Measurements from ENCODE around the gene TLK2. TPM values are rescaled to one million over a fixed set of nuclear protein-coding genes. Genes with fewer than 3 reads are reported as not detected.
"Not testable (repeated sequence)": the region's sequence is repeated elsewhere in the genome, so short reads cannot be mapped to it uniquely, and the experiment has no call there.

TLK2 gene
- total RNA-seq, 6 experiments from 2014 or later = 29.0 to 40.9 (median 38.6) TPM

- TF ChIP-seq CTCF (IDR thresholded peaks at IDR 0.05) = no peak
- Mint-ChIP-seq H3K4me3 (no peak overlapping the region), H3K36me3 (ENCODE audit: low read depth) (peaks cover 5% of the 10 kb centered on the region; the same call in 1 of the 2 replicates), H3K4me1 (ENCODE audit: low read depth) (no peaks in the 10 kb centered on the region), H3K9me3 (no peaks in the 10 kb centered on the region), H3K27me3 (ENCODE audit: insufficient read depth) (peaks cover 1% of the 10 kb centered on the region; the same call in 1 of the 2 replicates), H3K27ac (no peak overlapping the region)
- DNase-seq = no peak
These were observed 22.6 kb upstream of the TLK2 start for GRCh38 chr17:62456016-62456415.

DNA sequence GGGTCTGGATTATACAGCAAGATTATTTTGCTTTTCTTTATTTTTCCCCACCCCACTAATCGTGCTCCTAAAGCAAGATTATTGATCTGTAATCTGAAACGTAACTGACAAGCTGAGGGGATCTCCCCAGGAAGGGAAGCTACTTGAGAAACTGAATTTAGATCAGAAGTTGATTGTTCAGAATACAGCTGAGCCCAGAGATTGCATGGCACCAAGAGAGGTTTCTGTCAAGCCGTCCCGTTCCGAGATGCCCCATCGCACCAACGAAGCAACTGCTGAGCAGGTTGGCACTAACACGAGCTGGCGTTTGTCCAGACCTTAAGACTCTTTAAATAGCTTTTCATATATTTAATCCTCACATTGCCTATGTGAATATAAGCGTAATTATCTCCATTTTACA, 20.1 kb upstream of the TLK2 start:
- not testable (repeated sequence) for DNase-seq; H3K4me3 Mint-ChIP-seq; H3K36me3 Mint-ChIP-seq (ENCODE audit: low read depth); H3K27me3 Mint-ChIP-seq (ENCODE audit: insufficient read depth); H3K4me1 Mint-ChIP-seq (ENCODE audit: low read depth); H3K27ac Mint-ChIP-seq; H3K9me3 Mint-ChIP-seq

DNA sequence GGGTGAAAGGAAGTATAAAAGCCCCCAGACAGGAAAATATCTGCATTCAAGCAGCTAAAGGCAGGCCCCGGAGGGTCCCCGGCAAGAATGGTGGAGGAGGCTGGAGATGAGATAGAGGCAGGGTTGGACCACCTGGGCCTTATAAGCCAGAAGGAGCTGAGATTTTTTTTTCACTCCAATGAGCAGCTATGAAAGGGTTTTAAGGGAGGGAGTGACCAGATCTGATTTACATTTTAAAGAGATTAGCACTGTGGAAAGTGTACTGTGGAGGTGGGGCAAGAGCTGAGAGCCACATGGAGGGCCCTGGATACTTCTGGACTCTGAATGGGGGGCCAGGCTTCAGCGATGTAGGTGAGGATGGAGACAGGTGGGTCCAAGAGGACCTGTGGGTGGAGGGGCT, 14.2 kb upstream of the TLK2 start:
- H3K4me3 Mint-ChIP-seq = not testable (repeated sequence)

DNA sequence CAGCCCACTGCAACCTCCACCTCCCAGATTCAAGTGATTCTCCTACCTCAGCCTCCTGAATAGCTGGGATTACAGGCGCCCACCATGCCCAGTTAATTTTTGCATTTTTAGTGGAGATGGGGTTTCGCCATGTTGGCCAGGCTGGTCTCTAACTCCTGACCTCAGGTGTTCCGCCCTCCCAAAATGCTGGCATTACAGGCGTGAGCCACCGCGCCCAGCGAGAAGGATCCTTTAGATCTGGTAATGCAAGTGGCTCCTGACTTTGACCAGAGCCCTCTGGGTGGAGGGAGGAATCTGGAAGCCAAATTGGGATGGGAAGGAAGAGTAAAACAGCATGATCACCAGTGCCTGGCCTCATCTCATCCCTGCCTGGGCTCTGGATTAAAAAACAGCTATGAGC, 13.4 kb upstream of the TLK2 start:
- H3K4me1 Mint-ChIP-seq (ENCODE audit: low read depth); H3K27ac Mint-ChIP-seq; H3K36me3 Mint-ChIP-seq (ENCODE audit: low read depth); H3K27me3 Mint-ChIP-seq (ENCODE audit: insufficient read depth); H3K9me3 Mint-ChIP-seq; DNase-seq; H3K4me3 Mint-ChIP-seq: not testable (repeated sequence)

More for the DNA sequence above, 14.2 kb upstream of the TLK2 start:
- DNase-seq; H3K4me1 Mint-ChIP-seq (ENCODE audit: low read depth); H3K9me3 Mint-ChIP-seq; H3K36me3 Mint-ChIP-seq (ENCODE audit: low read depth); H3K27me3 Mint-ChIP-seq (ENCODE audit: insufficient read depth); H3K27ac Mint-ChIP-seq: not testable (repeated sequence)

DNA sequence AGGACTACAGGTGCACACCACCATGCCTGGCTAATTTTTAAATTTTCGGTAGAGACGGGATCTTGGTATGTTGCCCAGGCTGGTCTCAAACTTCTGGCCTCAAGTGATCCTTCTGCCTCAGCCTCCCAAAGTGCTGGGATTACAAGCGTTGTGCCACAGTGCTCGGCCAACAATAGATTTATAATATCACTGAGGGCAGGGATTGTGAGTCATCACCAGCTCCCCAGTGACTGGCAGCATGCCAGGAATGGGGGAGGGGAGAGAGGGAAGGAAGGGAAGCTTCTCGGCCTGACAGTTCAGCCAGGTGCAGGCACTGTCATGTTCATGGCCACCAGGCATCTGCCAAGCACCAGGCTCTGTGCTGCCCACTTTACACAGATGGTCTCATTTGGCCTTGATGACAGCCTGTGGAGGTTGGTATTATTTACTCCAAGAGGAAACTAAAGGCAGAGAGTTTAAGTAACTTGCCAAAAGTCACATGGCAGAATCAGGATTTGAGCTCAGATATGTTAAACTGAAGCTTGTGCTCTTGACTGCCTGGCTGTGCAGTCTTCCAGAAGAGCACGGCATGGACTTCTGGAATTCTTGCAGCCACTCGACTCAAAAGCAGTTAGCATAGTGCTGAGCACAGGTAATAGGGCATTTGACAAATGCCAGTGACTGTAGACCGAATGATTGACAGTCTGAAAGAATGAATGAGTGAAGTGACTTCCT, 7.8 kb upstream of the TLK2 start:
- not testable (repeated sequence) for H3K9me3 Mint-ChIP-seq; H3K4me3 Mint-ChIP-seq; H3K4me1 Mint-ChIP-seq (ENCODE audit: low read depth); H3K27me3 Mint-ChIP-seq (ENCODE audit: insufficient read depth); H3K36me3 Mint-ChIP-seq (ENCODE audit: low read depth)
- peak overlapping the region; percentile 69 for H3K27ac Mint-ChIP-seq
- DNase-seq = peak; percentile 42

DNA sequence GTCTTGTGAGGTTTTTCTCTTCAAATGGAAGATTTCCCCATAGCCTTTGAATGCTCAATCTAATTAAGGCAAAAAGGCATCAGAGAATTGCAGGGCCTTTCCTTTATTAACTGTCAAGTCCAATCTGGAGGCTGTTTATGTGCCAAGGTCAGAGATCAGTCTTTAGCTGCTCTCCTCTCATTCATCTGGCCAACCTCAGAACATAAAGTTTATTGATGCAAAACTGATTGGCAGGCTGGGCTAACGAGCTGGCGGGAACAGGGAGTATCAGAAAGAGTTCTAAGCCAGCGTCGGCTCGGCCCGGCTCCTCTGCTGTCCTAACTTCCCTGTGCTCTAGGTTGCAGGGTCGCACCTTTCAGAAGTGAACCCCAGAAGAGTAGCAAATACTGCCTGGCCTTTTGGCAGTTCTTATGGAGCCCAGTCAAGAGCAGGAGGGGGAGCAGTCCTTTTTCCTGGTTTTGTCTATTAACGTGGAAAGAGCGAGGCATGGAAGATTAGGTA, 7.2 kb upstream of the TLK2 start:
- not testable (repeated sequence) for H3K4me1 Mint-ChIP-seq (ENCODE audit: low read depth); H3K36me3 Mint-ChIP-seq (ENCODE audit: low read depth); H3K27ac Mint-ChIP-seq; DNase-seq; H3K4me3 Mint-ChIP-seq; H3K27me3 Mint-ChIP-seq (ENCODE audit: insufficient read depth); H3K9me3 Mint-ChIP-seq

- not testable (repeated sequence) for H3K36me3 Mint-ChIP-seq (ENCODE audit: low read depth); DNase-seq; H3K4me3 Mint-ChIP-seq; H3K27me3 Mint-ChIP-seq (ENCODE audit: insufficient read depth); H3K27ac Mint-ChIP-seq; H3K9me3 Mint-ChIP-seq
- H3K4me1 Mint-ChIP-seq (ENCODE audit: low read depth) = peaks cover 15% of the 10 kb centered on the region
These were observed 5.3 kb upstream of the TLK2 start for GRCh38 chr17:62473030-62473982.

GRCh38 chr17:62477111-62477510, 1.5 kb upstream of the TLK2 start:
- H3K9me3 Mint-ChIP-seq; DNase-seq; H3K27me3 Mint-ChIP-seq (ENCODE audit: insufficient read depth): not testable (repeated sequence)
- Mint-ChIP-seq H3K4me3 (peak overlapping the region; percentile 86), H3K4me1 (ENCODE audit: low read depth) (peaks cover 20% of the 10 kb centered on the region), H3K27ac (peak overlapping the region; percentile 74), H3K36me3 (ENCODE audit: low read depth) (peaks cover 11% of the 10 kb centered on the region)

DNA sequence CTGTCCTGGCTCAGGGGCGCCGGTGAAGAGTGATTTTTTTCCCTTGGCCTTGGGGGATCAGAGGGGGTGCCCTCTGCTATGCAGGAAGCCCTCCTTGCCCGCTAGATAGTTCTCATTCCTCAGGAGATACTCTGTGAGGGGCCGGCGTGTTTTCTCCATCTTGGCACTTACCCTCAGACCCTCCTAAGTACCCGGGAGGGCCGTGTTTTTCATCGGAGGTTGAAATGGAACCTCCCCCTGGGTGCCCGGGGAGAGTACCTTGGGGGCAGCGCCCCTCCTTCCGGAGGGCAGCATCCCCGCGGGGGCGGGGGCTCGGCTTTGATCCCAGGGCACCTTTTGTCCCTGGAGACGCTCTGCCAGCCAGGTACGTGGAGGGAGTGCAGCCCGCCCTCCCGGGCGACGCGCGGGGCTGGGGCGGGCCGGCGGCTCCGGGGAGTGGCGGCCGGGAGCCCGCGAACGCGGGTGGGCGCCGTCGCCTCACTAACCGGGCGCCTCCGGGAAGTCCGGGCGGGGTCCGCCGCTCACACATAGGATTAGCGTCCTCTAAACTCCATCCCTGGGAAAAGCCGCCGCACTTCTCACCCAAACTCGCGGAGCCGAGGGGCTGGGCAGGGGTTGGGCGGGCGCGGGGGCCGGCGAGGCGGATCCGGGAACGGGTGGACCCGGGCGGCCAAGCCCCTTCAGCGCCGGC, 762 bp upstream of the TLK2 start:
- H3K4me3 Mint-ChIP-seq = peak overlapping the region; percentile 86
- not testable (repeated sequence) for H3K27me3 Mint-ChIP-seq (ENCODE audit: insufficient read depth); DNase-seq; H3K9me3 Mint-ChIP-seq
- peaks cover 11% of the 10 kb centered on the region for H3K36me3 Mint-ChIP-seq (ENCODE audit: low read depth)
- peak overlapping the region; percentile 74 for H3K27ac Mint-ChIP-seq
- peaks cover 20% of the 10 kb centered on the region for H3K4me1 Mint-ChIP-seq (ENCODE audit: low read depth)

- H3K4me3 Mint-ChIP-seq = peak overlapping the region; percentile 98
- H3K27me3 Mint-ChIP-seq (ENCODE audit: insufficient read depth); H3K9me3 Mint-ChIP-seq; DNase-seq: not testable (repeated sequence)
- peaks cover 11% of the 10 kb centered on the region for H3K36me3 Mint-ChIP-seq (ENCODE audit: low read depth)
- peaks cover 20% of the 10 kb centered on the region for H3K4me1 Mint-ChIP-seq (ENCODE audit: low read depth)
- peak overlapping the region; percentile 95; the same call in 1 of the 2 replicates for H3K27ac Mint-ChIP-seq
These were observed 434 bp downstream of the TLK2 start for GRCh38 chr17:62478880-62479638.

DNA sequence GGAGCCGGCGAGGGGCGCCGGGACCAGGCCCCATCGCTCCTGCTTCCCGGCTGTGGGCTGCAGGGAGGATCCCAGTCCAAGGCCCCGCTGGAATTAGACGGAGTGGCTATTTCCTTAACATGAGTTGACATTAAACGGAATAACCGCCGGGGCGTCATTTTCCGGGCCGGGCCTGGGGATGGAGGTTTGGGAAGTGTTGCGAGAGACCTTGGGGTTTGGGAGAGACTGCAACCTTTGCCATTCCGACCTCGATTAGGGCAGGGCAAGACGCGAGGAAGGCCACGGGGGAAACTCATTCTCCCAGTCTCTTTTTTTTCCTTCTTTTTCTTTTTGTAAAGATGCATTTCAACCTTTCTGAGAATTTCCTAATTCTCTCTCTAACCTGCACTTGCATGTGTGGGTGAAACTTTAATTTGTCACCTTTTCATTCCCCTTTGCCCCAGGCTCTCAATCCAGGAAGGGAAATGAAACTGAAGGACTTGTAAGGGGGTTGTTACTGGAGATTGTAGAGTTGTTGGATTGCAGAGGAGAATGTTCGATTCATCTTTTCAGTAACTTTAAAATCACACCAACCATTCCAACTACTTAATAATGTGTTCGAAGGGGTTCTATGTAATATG, 1.1 kb downstream of the TLK2 start:
- Mint-ChIP-seq H3K36me3 (ENCODE audit: low read depth) (peaks cover 11% of the 10 kb centered on the region), H3K4me1 (ENCODE audit: low read depth) (peaks cover 21% of the 10 kb centered on the region), H3K27ac (peak overlapping the region; percentile 95), H3K4me3 (peak overlapping the region; percentile 98)
- H3K27me3 Mint-ChIP-seq (ENCODE audit: insufficient read depth); DNase-seq; H3K9me3 Mint-ChIP-seq: not testable (repeated sequence)
